Effector memory CD8-positive, alpha-beta T cell (primary cell): ENCODE measurements around the gene SRD5A1.

Source experiments
- ATAC-seq: fragments of 150-1000 bp; cut with Tn5 transposase; replicated peaks from 2 replicates; pipeline ENCODE4 v1.10.0; 2021; ENCODE audit warnings: mild to moderate bottlenecking, moderate library complexity
- DNase-seq, 3 experiments: peaks; one replicate each; pipeline ENCODE4 v3.0.0; 2021
- H3K27ac Mint-ChIP-seq, 2 donors: one replicate each; pipeline ENCODE4 v1.8.0; 2022; ENCODE audit warnings: mild to moderate bottlenecking in 2 of 2, mixed read lengths in 2 of 2, moderate library complexity in 2 of 2
- H3K27me3 Mint-ChIP-seq, 2 donors: one replicate each; pipeline ENCODE4 v1.8.0; 2022; ENCODE audit warnings: mixed read lengths in 2 of 2
- H3K36me3 Mint-ChIP-seq: one replicate; pipeline ENCODE4 v1.8.0; 2022; ENCODE audit warnings: mild to moderate bottlenecking, moderate library complexity, mixed read lengths; ENCODE audit not compliant: insufficient read depth
- H3K4me1 Mint-ChIP-seq, 2 donors: one replicate each; pipeline ENCODE4 v1.8.0; 2022; ENCODE audit warnings: low read depth in 2 of 2, mixed read lengths in 2 of 2
- H3K4me3 Mint-ChIP-seq, 2 donors: one replicate each; pipeline ENCODE4 v1.8.0; 2022; ENCODE audit warnings: mild to moderate bottlenecking in 2 of 2, mixed read lengths in 2 of 2, moderate library complexity in 2 of 2
- H3K9me3 Mint-ChIP-seq, 2 donors: one replicate each; pipeline ENCODE4 v1.8.0; 2022; ENCODE audit warnings: mixed read lengths in 2 of 2

SRD5A1 gene

GRCh38 chr5:6716629-6717149, 83.4 kb downstream of the SRD5A1 start:
- Mint-ChIP-seq H3K27ac (peak overlapping the region; percentile 74 to 89), H3K4me1 (peaks cover 58 to 67% of the 10 kb centered on the region in 2 donors), H3K9me3 (no peaks in the 10 kb centered on the region), H3K4me3 (peak overlapping the region; percentile 80 to 85), H3K36me3 (peaks cover 25% of the 10 kb centered on the region), H3K27me3 (no peaks in the 10 kb centered on the region)
- no peak for DNase-seq
- ATAC-seq: no peak

DNA sequence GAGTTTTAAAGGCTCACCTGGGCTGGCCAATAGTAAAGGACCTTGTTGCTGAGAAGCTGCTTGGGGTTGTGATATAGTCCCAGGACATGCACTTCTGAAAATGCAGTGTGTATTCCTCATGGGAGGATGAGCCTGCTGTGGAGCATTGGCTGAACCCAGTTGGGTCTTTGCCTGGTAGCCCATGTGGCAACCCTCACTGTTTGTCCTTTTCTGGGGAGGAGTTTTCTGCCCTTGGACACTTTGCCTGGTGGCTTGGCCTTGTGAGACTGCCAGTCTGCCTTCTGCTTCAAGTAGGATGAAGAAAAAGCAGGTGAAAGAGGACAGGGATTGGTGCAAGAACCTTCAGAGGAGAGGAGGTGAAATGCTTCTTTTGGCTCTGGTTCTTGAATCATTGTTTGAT, 84.0 kb downstream of the SRD5A1 start:
- ATAC-seq (no peak), DNase-seq (no peak)
- Mint-ChIP-seq H3K4me1 (peaks cover 57 to 66% of the 10 kb centered on the region in 2 donors), H3K27me3 (no peaks in the 10 kb centered on the region), H3K4me3 (peak overlapping the region; percentile 80 to 85), H3K27ac (peak overlapping the region; percentile 74 to 89), H3K36me3 (peaks cover 22% of the 10 kb centered on the region), H3K9me3 (no peaks in the 10 kb centered on the region)

DNA sequence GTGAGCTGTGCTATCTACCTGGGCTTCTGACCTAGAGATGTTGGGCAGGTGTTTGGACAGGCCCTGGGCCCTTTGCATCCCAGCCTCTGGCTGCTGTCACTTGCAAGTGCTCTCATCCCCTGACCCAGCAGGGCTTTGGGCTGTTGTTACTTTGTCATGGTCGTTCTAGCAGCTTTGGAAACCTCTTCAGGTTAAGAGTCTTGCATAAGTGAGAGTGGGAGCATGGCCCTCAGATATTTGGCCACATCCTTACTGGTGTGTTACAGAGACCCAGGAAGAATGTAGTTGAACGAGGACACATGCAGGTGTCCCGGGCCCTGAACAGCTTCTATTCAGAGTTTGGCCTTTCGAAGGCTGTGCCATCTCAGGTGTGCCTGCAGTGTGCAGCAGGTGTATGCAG, 84.4 kb downstream of the SRD5A1 start:
- no peaks in the 10 kb centered on the region for H3K27me3 Mint-ChIP-seq
- H3K4me3 Mint-ChIP-seq: peak overlapping the region; percentile 40 to 85
- no peak for ATAC-seq
- H3K9me3 Mint-ChIP-seq: no peaks in the 10 kb centered on the region
- peaks cover 17% of the 10 kb centered on the region for H3K36me3 Mint-ChIP-seq
- H3K4me1 Mint-ChIP-seq: peaks cover 59 to 70% of the 10 kb centered on the region in 2 donors
- no peak for DNase-seq
- H3K27ac Mint-ChIP-seq: peak overlapping the region in 1 of 2 donors; percentile 6

- Mint-ChIP-seq H3K9me3 (no peaks in the 10 kb centered on the region), H3K36me3 (peaks cover 13% of the 10 kb centered on the region), H3K27ac (peak overlapping the region in 1 of 2 donors; percentile 6), H3K27me3 (no peaks in the 10 kb centered on the region), H3K4me1 (peaks cover 61 to 75% of the 10 kb centered on the region in 2 donors), H3K4me3 (peak overlapping the region in 1 of 2 donors; percentile 26)
- no peak for ATAC-seq
- no peak for DNase-seq
These were observed 85.0 kb downstream of the SRD5A1 start for GRCh38 chr5:6718161-6718681.

- DNase-seq: no peak
- Mint-ChIP-seq H3K27ac (no peak overlapping the region), H3K9me3 (no peaks in the 10 kb centered on the region), H3K36me3 (peaks cover 18% of the 10 kb centered on the region), H3K4me1 (peaks cover 66 to 80% of the 10 kb centered on the region in 2 donors), H3K4me3 (no peak overlapping the region), H3K27me3 (no peaks in the 10 kb centered on the region)
- ATAC-seq: no peak
These were observed 85.5 kb downstream of the SRD5A1 start for GRCh38 chr5:6718718-6719117.

DNA sequence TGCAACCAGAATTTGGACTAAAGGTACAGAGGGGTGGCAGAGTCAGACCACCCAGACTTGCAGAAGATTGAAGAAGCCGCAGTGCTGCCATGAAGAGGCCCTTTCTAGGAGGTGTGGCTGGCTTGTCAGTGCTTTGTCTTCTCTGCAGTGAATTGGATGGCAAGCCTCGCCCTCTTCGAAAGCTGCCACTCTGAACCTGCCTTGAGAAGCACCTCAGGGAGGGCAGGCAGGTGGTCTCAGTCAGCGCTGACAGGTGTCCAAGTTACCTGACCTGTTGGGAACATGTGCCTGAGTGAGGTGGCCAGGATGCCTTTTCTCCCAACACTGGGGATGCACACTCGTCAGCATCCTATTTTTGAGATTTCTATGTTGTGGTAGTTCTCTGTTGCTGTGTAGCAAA, 86.2 kb downstream of the SRD5A1 start:
- Mint-ChIP-seq H3K36me3 (peaks cover 19% of the 10 kb centered on the region), H3K4me3 (no peak overlapping the region), H3K27me3 (no peaks in the 10 kb centered on the region), H3K4me1 (peaks cover 73 to 87% of the 10 kb centered on the region in 2 donors), H3K9me3 (no peaks in the 10 kb centered on the region), H3K27ac (peak overlapping the region in 1 of 2 donors; percentile 32)
- no peak for ATAC-seq
- DNase-seq: no peak

- no peak overlapping the region for H3K4me3 Mint-ChIP-seq
- peaks cover 16% of the 10 kb centered on the region for H3K36me3 Mint-ChIP-seq
- ATAC-seq (no peak), DNase-seq (no peak)
- no peak overlapping the region for H3K27ac Mint-ChIP-seq
- no peaks in the 10 kb centered on the region for H3K27me3 Mint-ChIP-seq
- H3K9me3 Mint-ChIP-seq: no peaks in the 10 kb centered on the region
- peaks cover 77 to 89% of the 10 kb centered on the region in 2 donors for H3K4me1 Mint-ChIP-seq
These were observed 86.8 kb downstream of the SRD5A1 start for GRCh38 chr5:6719896-6720560.

- H3K27me3 Mint-ChIP-seq: no peaks in the 10 kb centered on the region
- DNase-seq (no peak), ATAC-seq (no peak)
- H3K4me1 Mint-ChIP-seq: peaks cover 79 to 88% of the 10 kb centered on the region in 2 donors
- H3K9me3 Mint-ChIP-seq: no peaks in the 10 kb centered on the region
- peaks cover 16% of the 10 kb centered on the region for H3K36me3 Mint-ChIP-seq
- H3K27ac Mint-ChIP-seq: peak overlapping the region in 1 of 2 donors; percentile 82
- no peak overlapping the region for H3K4me3 Mint-ChIP-seq
These were observed 87.3 kb downstream of the SRD5A1 start for GRCh38 chr5:6720561-6720921.

- Mint-ChIP-seq H3K27me3 (no peaks in the 10 kb centered on the region), H3K36me3 (peaks cover 12% of the 10 kb centered on the region), H3K27ac (peak overlapping the region; percentile 80 to 82), H3K4me1 (peaks cover 77 to 88% of the 10 kb centered on the region in 2 donors), H3K9me3 (no peaks in the 10 kb centered on the region), H3K4me3 (peak overlapping the region; percentile 64)
- ATAC-seq: no peak
- no peak for DNase-seq
These were observed 88.2 kb downstream of the SRD5A1 start for GRCh38 chr5:6721442-6721841.

DNA sequence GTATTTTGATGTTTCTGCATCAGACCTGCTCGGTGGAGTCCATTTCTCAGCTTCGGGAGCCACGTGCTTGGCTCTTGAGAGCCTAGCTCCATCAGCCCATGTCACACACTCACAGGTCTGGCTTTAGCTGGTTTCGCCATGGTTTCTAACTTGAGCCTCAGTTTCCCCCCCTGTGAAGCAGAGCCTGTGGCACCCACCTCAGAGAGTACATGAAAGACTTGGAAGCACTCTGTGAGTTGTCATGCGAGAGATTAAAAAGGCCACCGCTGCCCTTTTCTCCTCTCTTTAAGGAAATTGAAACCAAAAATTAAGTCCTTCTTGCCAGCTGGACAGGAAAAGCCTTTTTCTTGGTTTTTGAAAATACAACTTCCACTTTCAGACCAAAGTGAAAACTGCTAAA, 88.8 kb downstream of the SRD5A1 start:
- DNase-seq (no peak), ATAC-seq (peak; percentile 32)
- Mint-ChIP-seq H3K9me3 (no peaks in the 10 kb centered on the region), H3K4me3 (peak overlapping the region; percentile 64), H3K27me3 (no peaks in the 10 kb centered on the region), H3K27ac (peak overlapping the region in 1 of 2 donors; percentile 80), H3K4me1 (peaks cover 77 to 89% of the 10 kb centered on the region in 2 donors), H3K36me3 (peaks cover 12% of the 10 kb centered on the region)

GRCh38 chr5:6723122-6723815, 90.0 kb downstream of the SRD5A1 start:
- Mint-ChIP-seq H3K27me3 (no peaks in the 10 kb centered on the region), H3K36me3 (peaks cover 15% of the 10 kb centered on the region), H3K4me1 (peaks cover 78 to 92% of the 10 kb centered on the region in 2 donors), H3K9me3 (no peaks in the 10 kb centered on the region), H3K27ac (peak overlapping the region in 1 of 2 donors; percentile 55), H3K4me3 (peak overlapping the region in 1 of 2 donors; percentile 35)
- ATAC-seq (no peak), DNase-seq (no peak)

GRCh38 chr5:6723816-6724300, 90.6 kb downstream of the SRD5A1 start:
- H3K36me3 Mint-ChIP-seq: peaks cover 11% of the 10 kb centered on the region
- H3K27me3 Mint-ChIP-seq: no peaks in the 10 kb centered on the region
- H3K27ac Mint-ChIP-seq: peak overlapping the region in 1 of 2 donors; percentile 55
- peak overlapping the region in 1 of 2 donors; percentile 35 for H3K4me3 Mint-ChIP-seq
- peaks cover 74 to 89% of the 10 kb centered on the region in 2 donors for H3K4me1 Mint-ChIP-seq
- no peak for ATAC-seq
- DNase-seq: no peak
- no peaks in the 10 kb centered on the region for H3K9me3 Mint-ChIP-seq
